ENCODE data around the gene WDR5.

GRCh38 chr9:134171316-134172197 is 35.7 kb downstream of the WDR5 start:
- TF ChIP-seq POLR2A (IDR thresholded peaks at IDR 0.05), result peak; percentile 17
- TF ChIP-seq, protein P1, sequence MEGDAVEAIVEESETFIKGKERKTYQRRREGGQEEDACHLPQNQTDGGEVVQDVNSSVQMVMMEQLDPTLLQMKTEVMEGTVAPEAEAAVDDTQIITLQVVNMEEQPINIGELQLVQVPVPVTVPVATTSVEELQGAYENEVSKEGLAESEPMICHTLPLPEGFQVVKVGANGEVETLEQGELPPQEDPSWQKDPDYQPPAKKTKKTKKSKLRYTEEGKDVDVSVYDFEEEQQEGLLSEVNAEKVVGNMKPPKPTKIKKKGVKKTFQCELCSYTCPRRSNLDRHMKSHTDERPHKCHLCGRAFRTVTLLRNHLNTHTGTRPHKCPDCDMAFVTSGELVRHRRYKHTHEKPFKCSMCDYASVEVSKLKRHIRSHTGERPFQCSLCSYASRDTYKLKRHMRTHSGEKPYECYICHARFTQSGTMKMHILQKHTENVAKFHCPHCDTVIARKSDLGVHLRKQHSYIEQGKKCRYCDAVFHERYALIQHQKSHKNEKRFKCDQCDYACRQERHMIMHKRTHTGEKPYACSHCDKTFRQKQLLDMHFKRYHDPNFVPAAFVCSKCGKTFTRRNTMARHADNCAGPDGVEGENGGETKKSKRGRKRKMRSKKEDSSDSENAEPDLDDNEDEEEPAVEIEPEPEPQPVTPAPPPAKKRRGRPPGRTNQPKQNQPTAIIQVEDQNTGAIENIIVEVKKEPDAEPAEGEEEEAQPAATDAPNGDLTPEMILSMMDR (IDR thresholded peaks at IDR 0.05), result no peak
- TF ChIP-seq EP300 (IDR thresholded peaks at IDR 0.05), result no peak

Data from ovary (tissue), 3 donors.